ENCODE data around the gene NUP210L. TPM values are rescaled to one million over a fixed set of nuclear protein-coding genes. Genes with fewer than 3 reads are reported as not detected.

Gene NUP210L
- total RNA-seq, 3 donors from 2014 or later (not counting 1 experiment from before 2014, with no cell fraction given) = 0.13 to 0.24 (median 0.18) TPM

DNA sequence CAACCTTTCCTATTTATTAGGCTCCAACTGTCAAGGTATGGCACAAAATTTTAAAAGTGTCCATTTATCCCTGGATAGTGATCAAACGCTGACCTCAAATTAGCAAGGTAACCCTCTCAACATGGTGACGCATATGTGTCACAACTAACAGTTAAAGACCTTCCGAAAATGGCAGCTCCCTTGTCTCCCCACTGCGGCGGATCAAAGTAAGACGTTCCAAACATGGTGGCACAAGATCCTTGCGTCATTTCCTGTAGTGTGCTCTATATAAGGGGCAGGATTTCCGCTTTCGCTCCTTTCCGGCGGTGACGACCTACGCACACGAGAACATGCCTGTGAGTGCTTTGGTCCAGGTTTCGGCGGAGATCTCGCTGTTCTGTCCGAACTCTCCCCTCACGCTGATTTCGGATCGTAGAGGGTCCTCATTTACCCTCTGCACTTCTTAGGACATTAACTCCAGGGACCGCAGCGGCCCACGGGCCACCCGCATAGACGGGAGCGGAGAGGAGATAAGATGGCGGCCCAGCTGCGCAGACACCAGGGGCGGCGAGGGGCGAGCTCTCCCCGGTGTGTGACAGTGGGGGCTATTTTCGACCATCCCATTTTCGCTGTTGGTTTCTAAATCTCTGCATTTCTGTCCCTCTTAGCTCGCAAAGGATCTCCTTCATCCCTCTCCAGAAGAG lies 164.3 kb downstream of the NUP210L start, which contains the start of gene RPS27:
Gene RPS27 (plus strand): TSS at position 295 of the 683 bp plus-strand sequence. CDS start 35 bp downstream, at position 330.
- Mint-ChIP-seq H3K36me3 (peaks cover 21% of the 10 kb centered on the region), H3K4me3 (peak within 1 kb of the TSS; percentile 94), H3K27me3 (ENCODE audit: low read depth in 2 of 2) (peaks cover 5 to 7% of the 10 kb centered on the region in 2 donors), H3K9me3 (no peaks in the 10 kb centered on the region), H3K4me1 (peaks cover 47 to 48% of the 10 kb centered on the region in 2 donors), H3K27ac (peak within 1 kb of the TSS; percentile 98 to 99)
- TF ChIP-seq CTCF (IDR thresholded peaks at IDR 0.05) = no peak
- Histone ChIP-seq H3K4me3 (ENCODE audit: low read length) (peak within 1 kb of the TSS; percentile 84), H3K27me3 (ENCODE audit: control insufficient read depth, insufficient read depth, low read length) (peaks cover 2% of the 10 kb centered on the region), H3K36me3 (ENCODE audit: control insufficient read depth, insufficient read depth, low read length) (peaks cover 29% of the 10 kb centered on the region), H3K9me3 (ENCODE audit: control insufficient read depth, insufficient read depth, low read length) (no peaks in the 10 kb centered on the region), H3K27ac (ENCODE audit: low read length) (peak within 1 kb of the TSS; percentile 95), H3K4me1 (ENCODE audit: control insufficient read depth, insufficient read depth, low read length) (peaks cover 43% of the 10 kb centered on the region)
- peak; percentile 85 to 98 for DNase-seq
- intact Hi-C loops (cut with micrococcal nuclease) = loop anchor here (1.0 to 5.0 kb wide), 6 partner anchors 14 to 358 kb away; partner anchors contain the start of genes CHTOP, CREB3L4, GATAD2B and HAX1
- peak; percentile 88 to 95 (median 89) for ATAC-seq
- WGBS (ENCODE audit: insufficient coverage) = under 1% methylated on average over 33 of the region's 36 CpGs

DNA sequence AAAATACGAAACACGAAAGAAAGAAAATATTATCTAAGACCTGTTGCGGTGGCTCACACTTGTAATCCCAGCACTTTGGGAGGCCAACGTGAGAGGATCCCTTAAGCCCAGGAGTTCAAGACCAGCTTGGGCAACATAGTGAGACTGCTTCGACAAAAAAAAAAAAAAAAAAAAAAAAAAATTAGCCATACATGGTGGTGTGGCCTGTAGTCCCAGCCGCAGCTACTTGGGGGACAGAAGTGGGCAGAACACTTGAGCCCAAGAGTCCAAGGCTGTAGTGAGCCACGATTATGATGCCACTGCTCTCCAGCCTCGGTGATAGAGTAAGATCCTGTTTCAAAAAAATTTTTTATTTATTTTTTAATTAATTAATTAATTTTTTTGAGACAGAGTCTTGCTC lies 167.3 kb downstream of the NUP210L start:
- Mint-ChIP-seq H3K9me3 (no peaks in the 10 kb centered on the region), H3K4me1 (peaks cover 39 to 44% of the 10 kb centered on the region in 2 donors), H3K36me3 (peaks cover 13% of the 10 kb centered on the region), H3K27ac (peak overlapping the region; percentile 35 to 86), H3K4me3 (no peak overlapping the region), H3K27me3 (ENCODE audit: low read depth in 2 of 2) (peaks cover 18 to 21% of the 10 kb centered on the region in 2 donors)
- Histone ChIP-seq H3K27me3 (ENCODE audit: control insufficient read depth, insufficient read depth, low read length) (peaks cover 6% of the 10 kb centered on the region), H3K4me1 (ENCODE audit: control insufficient read depth, insufficient read depth, low read length) (peaks cover 37% of the 10 kb centered on the region), H3K4me3 (ENCODE audit: low read length) (no peak overlapping the region), H3K9me3 (ENCODE audit: control insufficient read depth, insufficient read depth, low read length) (no peaks in the 10 kb centered on the region), H3K27ac (ENCODE audit: low read length) (no peak overlapping the region), H3K36me3 (ENCODE audit: control insufficient read depth, insufficient read depth, low read length) (peaks cover 10% of the 10 kb centered on the region)
- intact Hi-C loops (cut with micrococcal nuclease) = loop anchor here (2.0 to 5.0 kb wide), 2 partner anchors 317 to 475 kb away; partner anchors contain the start of gene ILF2
- DNase-seq = no peak
- WGBS (ENCODE audit: insufficient coverage) = 93% methylated on average over 7 of the region's 8 CpGs
- no peak for ATAC-seq
- TF ChIP-seq CTCF (IDR thresholded peaks at IDR 0.05) = no peak

- peak within 1 kb of the TSS; percentile 35 to 86 for H3K27ac Mint-ChIP-seq
- H3K36me3 Mint-ChIP-seq = peaks cover under 1% of the 10 kb centered on the region
- no peaks in the 10 kb centered on the region for H3K36me3 ChIP-seq (ENCODE audit: control insufficient read depth, insufficient read depth, low read length)
- peaks cover 23% of the 10 kb centered on the region for H3K4me1 ChIP-seq (ENCODE audit: control insufficient read depth, insufficient read depth, low read length)
- peak within 1 kb of the TSS; percentile 66 for H3K4me3 Mint-ChIP-seq
- 21% methylated on average over 27 of the region's 32 CpGs for WGBS (ENCODE audit: insufficient coverage)
- ATAC-seq = no peak
- peaks cover 21% of the 10 kb centered on the region in 2 donors for H3K27me3 Mint-ChIP-seq (ENCODE audit: low read depth in 2 of 2)
- H3K9me3 ChIP-seq (ENCODE audit: control insufficient read depth, insufficient read depth, low read length) = no peaks in the 10 kb centered on the region
- no peak within 1 kb of the TSS for H3K4me3 ChIP-seq (ENCODE audit: low read length)
- TF ChIP-seq CTCF (IDR thresholded peaks at IDR 0.05) = no peak
- H3K27me3 ChIP-seq (ENCODE audit: control insufficient read depth, insufficient read depth, low read length) = peaks cover 6% of the 10 kb centered on the region
- no peaks in the 10 kb centered on the region for H3K9me3 Mint-ChIP-seq
- peak within 1 kb of the TSS; percentile 29 for H3K27ac ChIP-seq (ENCODE audit: low read length)
- intact Hi-C loops (cut with micrococcal nuclease) = loop anchor here (1.0 to 5.0 kb wide), 4 partner anchors 165 to 474 kb away; partner anchors contain the start of gene ILF2
- DNase-seq = no peak
- peaks cover 25 to 31% of the 10 kb centered on the region in 2 donors for H3K4me1 Mint-ChIP-seq
These were observed 168.7 kb downstream of the NUP210L start, which contains the start of gene RAB13 for GRCh38 chr1:153985941-153986761. Gene RAB13 (minus strand): TSS chr1:153986339. CDS start chr1:153986236, 103 bp downstream.
